ENCODE results near the gene CCDC28A.

The CCDC28A gene

GRCh38 chr6:138815797-138816528 lies 42.4 kb downstream of the CCDC28A start:
- Histone ChIP-seq H3K9me3 (ENCODE audit: low read length) (no peaks in the 10 kb centered on the region), H3K4me1 (ENCODE audit: insufficient read depth, low read length) (no peaks in the 10 kb centered on the region), H3K9ac (ENCODE audit: low read length) (no peak overlapping the region), H3K36me3 (ENCODE audit: insufficient read depth, low read length) (no peaks in the 10 kb centered on the region), H3K4me3 (ENCODE audit: low read depth in 1 of 2, low read length in 2 of 2) (no peak overlapping the region), H3K27ac (ENCODE audit: low read depth, low read length) (no peak overlapping the region), H3K27me3 (ENCODE audit: control insufficient read depth in 1 of 2, insufficient read depth in 2 of 2, low read length in 2 of 2) (no peaks in the 10 kb centered on the region)

- no peak overlapping the region for H3K4me3 ChIP-seq (ENCODE audit: low read depth in 1 of 2, low read length in 2 of 2)
- H3K9ac ChIP-seq (ENCODE audit: low read length), result no peak overlapping the region
- H3K27ac ChIP-seq (ENCODE audit: low read depth, low read length), result no peak overlapping the region
- no peaks in the 10 kb centered on the region for H3K36me3 ChIP-seq (ENCODE audit: insufficient read depth, low read length)
- H3K27me3 ChIP-seq (ENCODE audit: control insufficient read depth in 1 of 2, insufficient read depth in 2 of 2, low read length in 2 of 2), result no peaks in the 10 kb centered on the region
- no peaks in the 10 kb centered on the region for H3K9me3 ChIP-seq (ENCODE audit: low read length)
- H3K4me1 ChIP-seq (ENCODE audit: insufficient read depth, low read length), result no peaks in the 10 kb centered on the region
Observed at GRCh38 chr6:138817799-138818198, 44.2 kb downstream of the CCDC28A start.

GRCh38 chr6:138818496-138819194 lies 45.1 kb downstream of the CCDC28A start:
- H3K4me3 ChIP-seq (ENCODE audit: low read depth in 1 of 2, low read length in 2 of 2), result no peak overlapping the region
- H3K36me3 ChIP-seq (ENCODE audit: insufficient read depth, low read length), result no peaks in the 10 kb centered on the region
- H3K27ac ChIP-seq (ENCODE audit: low read depth, low read length), result no peak overlapping the region
- no peaks in the 10 kb centered on the region for H3K4me1 ChIP-seq (ENCODE audit: insufficient read depth, low read length)
- H3K9ac ChIP-seq (ENCODE audit: low read length), result no peak overlapping the region
- H3K27me3 ChIP-seq (ENCODE audit: control insufficient read depth in 1 of 2, insufficient read depth in 2 of 2, low read length in 2 of 2), result no peaks in the 10 kb centered on the region
- no peaks in the 10 kb centered on the region for H3K9me3 ChIP-seq (ENCODE audit: low read length)

- Histone ChIP-seq H3K27ac (ENCODE audit: low read depth, low read length) (no peak overlapping the region), H3K4me3 (ENCODE audit: low read depth in 1 of 2, low read length in 2 of 2) (no peak overlapping the region), H3K27me3 (ENCODE audit: control insufficient read depth in 1 of 2, insufficient read depth in 2 of 2, low read length in 2 of 2) (no peaks in the 10 kb centered on the region), H3K9me3 (ENCODE audit: low read length) (no peaks in the 10 kb centered on the region), H3K36me3 (ENCODE audit: insufficient read depth, low read length) (no peaks in the 10 kb centered on the region), H3K9ac (ENCODE audit: low read length) (no peak overlapping the region), H3K4me1 (ENCODE audit: insufficient read depth, low read length) (no peaks in the 10 kb centered on the region)
Observed at GRCh38 chr6:138821519-138821918, 48.0 kb downstream of the CCDC28A start.

- Histone ChIP-seq H3K36me3 (ENCODE audit: insufficient read depth, low read length) (no peaks in the 10 kb centered on the region), H3K27me3 (ENCODE audit: control insufficient read depth in 1 of 2, insufficient read depth in 2 of 2, low read length in 2 of 2) (no peaks in the 10 kb centered on the region), H3K27ac (ENCODE audit: low read depth, low read length) (no peak overlapping the region), H3K9me3 (ENCODE audit: low read length) (no peaks in the 10 kb centered on the region), H3K4me1 (ENCODE audit: insufficient read depth, low read length) (no peaks in the 10 kb centered on the region), H3K4me3 (ENCODE audit: low read depth in 1 of 2, low read length in 2 of 2) (no peak overlapping the region), H3K9ac (ENCODE audit: low read length) (no peak overlapping the region)
Observed at GRCh38 chr6:138824482-138825144, 51.0 kb downstream of the CCDC28A start.

GRCh38 chr6:138830248-138830647 lies 56.7 kb downstream of the CCDC28A start:
- Histone ChIP-seq H3K27ac (ENCODE audit: low read depth, low read length) (no peak overlapping the region), H3K9ac (ENCODE audit: low read length) (no peak overlapping the region), H3K4me3 (ENCODE audit: low read depth in 1 of 2, low read length in 2 of 2) (no peak overlapping the region), H3K27me3 (ENCODE audit: control insufficient read depth in 1 of 2, insufficient read depth in 2 of 2, low read length in 2 of 2) (no peaks in the 10 kb centered on the region), H3K4me1 (ENCODE audit: insufficient read depth, low read length) (peaks cover 12% of the 10 kb centered on the region), H3K36me3 (ENCODE audit: insufficient read depth, low read length) (no peaks in the 10 kb centered on the region), H3K9me3 (ENCODE audit: low read length) (no peaks in the 10 kb centered on the region)

GRCh38 chr6:138832182-138832581 lies 58.6 kb downstream of the CCDC28A start:
- Histone ChIP-seq H3K9me3 (ENCODE audit: low read length) (no peaks in the 10 kb centered on the region), H3K9ac (ENCODE audit: low read length) (no peak overlapping the region), H3K4me1 (ENCODE audit: insufficient read depth, low read length) (peaks cover 12% of the 10 kb centered on the region), H3K4me3 (ENCODE audit: low read depth in 1 of 2, low read length in 2 of 2) (no peak overlapping the region), H3K27me3 (ENCODE audit: control insufficient read depth in 1 of 2, insufficient read depth in 2 of 2, low read length in 2 of 2) (no peaks in the 10 kb centered on the region), H3K36me3 (ENCODE audit: insufficient read depth, low read length) (no peaks in the 10 kb centered on the region), H3K27ac (ENCODE audit: low read depth, low read length) (no peak overlapping the region)

- Histone ChIP-seq H3K4me3 (ENCODE audit: low read depth in 1 of 2, low read length in 2 of 2) (no peak overlapping the region), H3K4me1 (ENCODE audit: insufficient read depth, low read length) (peaks cover 12% of the 10 kb centered on the region), H3K9ac (ENCODE audit: low read length) (no peak overlapping the region), H3K27me3 (ENCODE audit: control insufficient read depth in 1 of 2, insufficient read depth in 2 of 2, low read length in 2 of 2) (no peaks in the 10 kb centered on the region), H3K9me3 (ENCODE audit: low read length) (no peaks in the 10 kb centered on the region), H3K36me3 (ENCODE audit: insufficient read depth, low read length) (no peaks in the 10 kb centered on the region), H3K27ac (ENCODE audit: low read depth, low read length) (no peak overlapping the region)
Observed at GRCh38 chr6:138833816-138834539, 60.4 kb downstream of the CCDC28A start.

- H3K27ac ChIP-seq (ENCODE audit: low read depth, low read length), result no peak overlapping the region
- H3K4me3 ChIP-seq (ENCODE audit: low read depth in 1 of 2, low read length in 2 of 2), result no peak overlapping the region
- no peaks in the 10 kb centered on the region for H3K9me3 ChIP-seq (ENCODE audit: low read length)
- peaks cover 12% of the 10 kb centered on the region for H3K4me1 ChIP-seq (ENCODE audit: insufficient read depth, low read length)
- no peaks in the 10 kb centered on the region for H3K27me3 ChIP-seq (ENCODE audit: control insufficient read depth in 1 of 2, insufficient read depth in 2 of 2, low read length in 2 of 2)
- no peak overlapping the region for H3K9ac ChIP-seq (ENCODE audit: low read length)
- no peaks in the 10 kb centered on the region for H3K36me3 ChIP-seq (ENCODE audit: insufficient read depth, low read length)
Observed at GRCh38 chr6:138837246-138837645, 63.7 kb downstream of the CCDC28A start.

All from muscle layer of colon (tissue), 2 donors.